ENCODE data around the gene CALB2.

Gene CALB2

DNA sequence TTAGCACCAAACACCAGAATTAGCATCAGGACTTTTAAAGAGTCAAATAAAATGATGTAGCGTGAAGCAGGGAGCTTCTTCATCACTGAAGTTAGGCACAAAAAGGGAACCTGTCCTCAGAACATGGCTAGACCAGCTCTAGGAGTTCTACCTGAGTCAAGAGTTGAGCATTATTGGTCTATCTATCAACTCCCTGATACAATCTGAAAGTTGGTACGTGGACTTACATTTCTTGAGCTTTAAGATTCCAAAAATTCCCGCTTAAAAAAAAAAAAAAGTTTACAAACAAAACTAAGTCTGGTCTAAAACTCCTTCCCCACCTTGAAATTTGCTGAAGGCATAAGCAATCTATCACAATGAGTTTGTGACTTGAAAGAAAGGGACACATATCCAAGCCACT, 71.1 kb downstream of the CALB2 start:
- no peak for DNase-seq

DNA sequence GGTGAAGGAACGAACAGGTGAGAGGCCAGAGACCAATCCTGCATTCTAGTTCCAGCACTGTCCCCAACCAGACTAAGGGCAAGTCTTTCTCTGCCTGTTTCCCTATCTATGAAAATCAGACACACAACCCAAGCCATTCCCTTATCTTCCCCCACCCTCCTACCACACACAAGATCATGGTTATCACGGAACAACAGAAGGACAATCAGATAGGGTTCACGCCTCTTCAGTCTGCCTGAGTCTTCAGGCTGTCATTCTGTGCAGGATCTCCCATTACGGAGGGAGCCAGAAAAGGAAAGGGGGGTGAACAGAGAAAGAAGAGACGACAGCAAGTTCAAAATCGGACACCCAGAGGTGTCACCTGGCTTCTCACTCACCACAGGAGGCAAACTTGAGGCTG, 72.2 kb downstream of the CALB2 start:
- DNase-seq, result no peak

- no peak for DNase-seq
Observed at GRCh38 chr16:71431176-71431575, 72.7 kb downstream of the CALB2 start.

- no peak for DNase-seq
Observed at GRCh38 chr16:71431991-71432390, 73.5 kb downstream of the CALB2 start.

DNA sequence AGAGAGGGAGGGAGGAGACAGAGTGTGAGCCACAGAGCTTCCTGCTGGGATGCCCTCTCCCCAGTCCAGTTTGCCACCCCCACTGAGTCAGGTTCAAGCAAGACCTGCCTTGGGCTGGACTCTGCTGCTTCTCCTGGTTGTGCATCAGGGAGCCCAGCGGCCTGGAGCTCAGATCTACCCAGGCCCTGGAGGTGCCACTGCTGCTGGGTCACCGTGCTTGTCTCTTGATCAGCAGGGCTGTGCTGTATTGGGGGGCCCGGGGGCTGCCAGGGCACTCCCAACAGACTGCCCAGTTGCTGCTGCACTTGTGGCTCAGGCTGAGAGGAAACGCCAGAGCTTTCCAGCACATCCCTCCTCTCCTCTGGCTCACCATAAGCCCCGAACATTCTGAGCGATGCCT, 74.4 kb downstream of the CALB2 start:
- no peak for DNase-seq

- DNase-seq, result no peak
Observed at GRCh38 chr16:71436473-71436872, 78.0 kb downstream of the CALB2 start.

DNA sequence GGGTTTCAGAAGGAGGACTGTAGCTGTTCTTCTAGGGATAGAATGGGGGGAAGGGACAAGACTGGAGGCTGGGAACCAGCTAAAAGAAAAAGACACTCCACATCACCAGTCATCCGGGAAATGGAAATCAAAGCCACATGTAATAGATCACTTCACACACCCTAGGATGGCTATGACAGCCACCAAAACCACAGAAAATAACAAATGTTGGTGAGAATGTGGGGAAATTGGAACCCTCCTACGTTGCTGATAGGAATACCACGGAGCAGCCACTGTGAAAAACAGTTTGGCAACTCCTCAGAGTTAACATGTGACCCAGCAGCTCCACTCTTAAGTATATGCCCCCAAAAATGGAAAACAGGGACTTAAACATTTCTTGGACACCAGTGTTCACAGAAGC, 81.0 kb downstream of the CALB2 start:
- DNase-seq, result no peak

All from NCI-H1048 (cell line).